DND-41 (cell line): Measurements from ENCODE around the gene SON.

ENCODE experiments used
- CTCF ChIP-seq: IDR thresholded peaks from 2 replicates; pipeline ENCODE4 v1.5.1; 2012; ENCODE audit warnings: borderline replicate concordance, low read length, moderate library complexity, mild to moderate bottlenecking; ENCODE audit not compliant: poor library complexity, severe bottlenecking; ENCODE audit errors: extremely low read depth
- EZH2 ChIP-seq: IDR thresholded peaks from 3 replicates; pipeline ENCODE4 v1.6.1; 2012; ENCODE audit warnings: borderline replicate concordance, low read depth, mild to moderate bottlenecking, moderate library complexity, low read length, inconsistent platforms; ENCODE audit not compliant: severe bottlenecking

DNA sequence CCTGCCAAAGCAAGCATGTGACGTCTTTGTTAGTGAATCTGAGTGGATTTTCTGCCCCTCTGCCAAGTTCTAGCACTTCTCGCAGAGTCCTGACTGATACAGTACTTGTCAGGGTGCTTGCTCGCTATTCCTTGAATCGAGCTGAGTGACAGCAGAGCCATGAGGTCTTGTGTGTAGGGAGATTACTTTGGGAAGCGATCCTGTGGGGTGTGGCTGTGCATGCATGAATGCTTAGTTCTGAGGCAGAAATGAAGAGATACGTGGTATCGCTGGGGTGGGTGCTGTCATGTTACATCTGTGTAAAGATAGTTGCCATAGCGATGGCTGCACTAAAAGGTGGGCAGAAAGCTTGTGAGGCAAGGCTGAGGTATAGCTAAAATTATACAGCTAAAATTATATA is 32.0 kb upstream of the SON start:
- TF ChIP-seq CTCF (no peak), EZH2 (no peak)
